GM20000 (cell line): ENCODE results near the gene OSGEP.

Experiments
- DNase-seq: peaks from one replicate; pipeline ENCODE4 v3.0.0; 2012; ENCODE audit warnings: low spot score
- CTCF ChIP-seq: IDR thresholded peaks from 2 replicates; pipeline ENCODE4 v1.5.1; 2012; ENCODE audit warnings: mild to moderate bottlenecking, control low read depth; ENCODE audit errors: extremely low read depth, missing control alignments

The OSGEP gene

GRCh38 chr14:20469242-20469889 lies 14.8 kb upstream of the OSGEP start, which contains the start of gene PNP:
TSS of gene PNP (plus strand) at chr14:20469406. CDS start at chr14:20469525, 119 bp downstream.
- peak; percentile 93 for DNase-seq
- TF ChIP-seq CTCF: no peak

DNA sequence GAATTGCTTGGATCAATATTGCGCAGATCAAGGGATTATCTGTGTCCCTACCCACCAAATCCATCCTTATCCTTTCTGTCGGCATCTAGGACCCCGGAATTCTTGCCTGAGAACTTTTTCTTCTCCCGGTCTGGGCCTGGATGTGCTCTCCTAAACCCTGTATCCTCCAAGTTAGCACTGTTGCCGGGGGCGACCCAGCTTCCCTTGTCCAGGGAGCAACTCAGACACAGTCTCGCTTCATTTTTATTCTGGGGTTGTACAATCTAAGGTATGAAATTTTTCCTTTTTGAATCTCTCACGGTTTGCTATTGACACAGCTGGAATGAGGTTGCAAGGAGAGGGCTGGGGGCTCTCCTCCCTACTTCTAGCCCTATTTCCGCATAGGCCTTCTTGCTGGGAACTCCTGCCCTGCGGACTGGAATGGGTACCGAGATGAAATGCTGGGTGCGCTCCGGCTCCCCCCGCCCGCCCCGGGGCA lies 14.2 kb upstream of the OSGEP start:
- no peak for TF ChIP-seq CTCF
- no peak for DNase-seq

DNA sequence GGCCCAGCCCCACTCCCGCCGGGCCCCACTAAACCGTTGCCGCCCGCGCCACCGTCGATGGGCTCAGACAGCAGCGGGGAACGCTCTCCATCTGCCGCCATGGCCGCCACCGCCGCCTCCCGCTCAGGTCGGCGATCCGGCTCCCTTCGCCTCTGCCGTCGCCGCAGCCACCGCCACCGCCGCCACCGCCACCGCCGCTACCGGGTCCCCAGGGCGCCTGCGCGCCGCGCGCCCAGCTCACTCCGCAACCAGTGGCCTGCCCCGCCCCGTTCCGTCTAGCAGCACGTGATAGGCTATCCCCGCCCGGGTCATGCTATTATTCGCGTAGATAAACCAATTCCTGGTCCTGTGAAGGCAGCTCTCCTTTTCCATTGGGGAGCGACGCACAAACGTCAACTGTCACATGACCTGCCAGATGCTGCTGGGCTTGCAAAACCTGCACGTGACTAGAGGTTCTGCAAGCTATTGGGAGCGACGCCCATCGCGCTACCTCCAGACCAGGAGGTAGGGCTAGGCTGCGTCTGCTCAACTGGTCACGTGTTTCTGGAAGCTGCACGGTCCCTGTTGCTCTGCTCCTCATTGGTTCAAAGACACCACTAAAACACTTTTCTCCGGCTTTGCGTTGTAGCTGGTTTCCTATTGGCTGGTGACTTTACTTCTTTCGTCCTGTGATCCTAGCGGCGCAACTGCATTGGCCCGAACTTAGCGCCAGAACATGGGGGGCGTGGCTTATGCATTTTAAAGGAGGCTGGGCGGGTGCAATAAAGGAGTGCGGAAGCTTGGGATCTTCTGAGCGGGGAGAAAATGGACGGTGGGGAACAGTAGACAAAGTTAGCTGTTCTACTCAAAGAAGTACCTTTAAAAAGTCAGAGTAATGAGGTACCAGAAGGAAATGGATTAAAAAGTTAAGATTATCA lies 6.9 kb upstream of the OSGEP start, which contains the start of gene PIP4P1:
PIP4P1 (minus strand) TSS at position 210 of the 917 bp plus-strand sequence; CDS start at position 101, 109 bp downstream.
- DNase-seq: peak; percentile 94
- TF ChIP-seq CTCF: no peak

DNA sequence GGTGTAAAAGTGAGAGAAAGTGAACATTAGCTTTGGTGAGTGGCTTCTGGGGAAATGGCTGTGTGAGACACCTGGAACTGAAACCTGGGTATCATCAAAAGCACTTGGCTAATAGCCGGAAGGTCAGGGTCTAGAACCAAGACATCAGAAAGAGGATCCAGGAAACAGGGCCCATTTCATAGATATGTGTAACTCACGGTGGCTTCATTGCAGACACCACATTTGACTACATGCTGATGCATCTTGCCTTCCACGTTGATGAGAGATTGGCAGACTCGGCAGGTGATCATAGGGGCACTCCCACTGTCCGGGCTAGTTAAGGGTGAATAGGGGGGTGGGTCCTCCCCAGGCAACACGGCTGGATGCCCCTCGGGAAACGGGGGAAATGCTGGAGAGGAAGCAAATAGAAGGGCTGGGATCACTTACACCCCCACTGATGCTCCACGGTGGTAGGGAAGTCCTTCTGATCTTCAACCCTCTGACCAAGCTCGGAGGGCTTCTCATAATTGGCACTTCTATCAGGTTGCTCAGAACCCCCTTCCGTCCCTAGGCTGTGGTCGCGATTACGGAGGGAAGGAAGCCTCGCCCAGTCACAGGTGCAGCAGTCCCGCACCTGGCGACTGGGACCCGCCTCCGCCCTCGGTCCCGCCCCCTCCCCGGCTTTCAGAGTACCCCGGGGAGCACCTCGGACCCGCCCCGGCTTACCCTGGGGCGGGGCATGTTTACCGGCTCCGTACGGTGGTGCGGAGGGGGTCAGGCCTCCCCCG lies 6.0 kb upstream of the OSGEP start:
- DNase-seq: peak; percentile 28
- TF ChIP-seq CTCF: no peak

GRCh38 chr14:20458031-20458789 lies 3.6 kb upstream of the OSGEP start:
- DNase-seq: no peak
- no peak for TF ChIP-seq CTCF

DNA sequence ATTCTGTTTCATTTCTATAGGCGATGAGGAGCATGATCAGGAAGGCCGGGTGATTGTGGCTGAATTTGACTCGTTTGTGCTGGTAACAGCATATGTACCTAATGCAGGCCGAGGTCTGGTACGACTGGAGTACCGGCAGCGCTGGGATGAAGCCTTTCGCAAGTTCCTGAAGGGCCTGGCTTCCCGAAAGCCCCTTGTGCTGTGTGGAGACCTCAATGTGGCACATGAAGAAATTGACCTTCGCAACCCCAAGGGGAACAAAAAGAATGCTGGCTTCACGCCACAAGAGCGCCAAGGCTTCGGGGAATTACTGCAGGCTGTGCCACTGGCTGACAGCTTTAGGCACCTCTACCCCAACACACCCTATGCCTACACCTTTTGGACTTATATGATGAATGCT lies 2.4 kb upstream of the OSGEP start:
- DNase-seq: no peak
- no peak for TF ChIP-seq CTCF
